ENCODE measurements around the gene MPG.

The MPG gene

DNA sequence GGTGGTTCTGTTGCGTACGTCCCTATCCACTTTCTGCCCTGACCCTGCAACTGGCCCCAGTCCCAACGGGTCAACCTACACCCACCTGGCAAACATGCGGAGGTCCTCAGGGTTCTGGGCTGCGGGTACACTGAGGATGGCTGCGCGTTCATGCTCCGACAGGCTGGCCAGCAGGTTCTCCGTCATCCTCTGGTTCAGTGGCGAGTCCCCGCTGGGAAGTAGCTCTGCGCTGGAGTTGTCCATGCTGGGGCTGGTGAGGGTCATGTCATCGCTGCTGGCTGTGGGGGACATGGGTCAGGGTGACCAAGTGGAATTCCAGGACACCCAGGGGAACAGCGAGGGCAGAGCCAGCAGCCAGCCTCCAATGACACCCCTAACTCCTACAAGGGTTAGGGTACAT lies 10.6 kb downstream of the MPG start:
- no peak for DNase-seq (ENCODE audit: low read depth)
- no peak overlapping the region for H3K4me3 ChIP-seq (ENCODE audit: low read depth, low read length)
- TF ChIP-seq, protein P1, sequence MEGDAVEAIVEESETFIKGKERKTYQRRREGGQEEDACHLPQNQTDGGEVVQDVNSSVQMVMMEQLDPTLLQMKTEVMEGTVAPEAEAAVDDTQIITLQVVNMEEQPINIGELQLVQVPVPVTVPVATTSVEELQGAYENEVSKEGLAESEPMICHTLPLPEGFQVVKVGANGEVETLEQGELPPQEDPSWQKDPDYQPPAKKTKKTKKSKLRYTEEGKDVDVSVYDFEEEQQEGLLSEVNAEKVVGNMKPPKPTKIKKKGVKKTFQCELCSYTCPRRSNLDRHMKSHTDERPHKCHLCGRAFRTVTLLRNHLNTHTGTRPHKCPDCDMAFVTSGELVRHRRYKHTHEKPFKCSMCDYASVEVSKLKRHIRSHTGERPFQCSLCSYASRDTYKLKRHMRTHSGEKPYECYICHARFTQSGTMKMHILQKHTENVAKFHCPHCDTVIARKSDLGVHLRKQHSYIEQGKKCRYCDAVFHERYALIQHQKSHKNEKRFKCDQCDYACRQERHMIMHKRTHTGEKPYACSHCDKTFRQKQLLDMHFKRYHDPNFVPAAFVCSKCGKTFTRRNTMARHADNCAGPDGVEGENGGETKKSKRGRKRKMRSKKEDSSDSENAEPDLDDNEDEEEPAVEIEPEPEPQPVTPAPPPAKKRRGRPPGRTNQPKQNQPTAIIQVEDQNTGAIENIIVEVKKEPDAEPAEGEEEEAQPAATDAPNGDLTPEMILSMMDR (IDR thresholded peaks at IDR 0.05; ENCODE audit: control insufficient read depth, extremely low read depth, insufficient read depth): no peak

DNA sequence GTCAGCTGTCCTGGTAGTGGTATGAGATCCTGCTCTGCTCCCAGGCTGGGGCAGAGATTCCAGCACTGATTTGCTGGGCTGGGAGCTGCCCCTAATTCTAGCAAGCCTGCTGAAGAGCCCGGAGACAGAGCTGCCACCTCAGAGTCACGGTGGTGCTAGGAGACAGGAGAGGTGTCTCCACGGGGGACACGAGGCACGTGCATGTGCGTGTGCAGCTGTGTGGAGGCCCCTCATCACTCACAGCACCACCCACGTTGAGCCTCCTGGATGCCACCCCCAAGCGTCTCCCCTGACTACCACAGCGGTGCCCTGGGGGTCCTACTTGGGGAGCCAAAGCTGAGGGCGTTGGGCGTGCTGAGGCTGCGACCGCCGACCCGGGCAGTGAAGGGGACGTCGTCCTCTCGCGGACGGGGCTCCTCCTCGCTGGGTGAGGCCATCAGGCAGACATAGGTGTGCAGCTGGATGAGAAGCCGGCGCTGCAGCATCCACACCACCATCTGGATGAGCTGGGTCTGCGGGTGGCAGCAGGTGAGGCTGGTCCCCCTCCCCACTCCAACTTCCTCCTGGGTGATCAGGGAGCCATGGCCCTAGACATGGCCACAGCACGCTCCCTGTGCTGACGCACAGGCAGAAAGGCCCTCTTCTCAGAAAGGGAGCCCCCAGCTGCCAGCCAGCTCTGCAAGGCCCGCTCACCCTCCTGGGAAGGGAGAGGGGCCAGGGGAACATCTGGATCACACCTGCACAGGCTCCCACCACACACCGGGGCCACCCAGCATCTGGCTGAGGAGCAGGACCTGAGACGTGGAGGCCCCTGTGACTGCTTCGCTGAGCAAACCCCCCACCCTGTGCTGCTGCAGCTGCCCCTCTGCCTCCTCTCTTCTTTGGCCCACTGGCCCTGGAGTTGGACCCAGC lies 11.6 kb downstream of the MPG start:
- TF ChIP-seq, protein P1 (IDR thresholded peaks at IDR 0.05; ENCODE audit: control insufficient read depth, extremely low read depth, insufficient read depth): no peak
- no peak overlapping the region for H3K4me3 ChIP-seq (ENCODE audit: low read depth, low read length)

DNA sequence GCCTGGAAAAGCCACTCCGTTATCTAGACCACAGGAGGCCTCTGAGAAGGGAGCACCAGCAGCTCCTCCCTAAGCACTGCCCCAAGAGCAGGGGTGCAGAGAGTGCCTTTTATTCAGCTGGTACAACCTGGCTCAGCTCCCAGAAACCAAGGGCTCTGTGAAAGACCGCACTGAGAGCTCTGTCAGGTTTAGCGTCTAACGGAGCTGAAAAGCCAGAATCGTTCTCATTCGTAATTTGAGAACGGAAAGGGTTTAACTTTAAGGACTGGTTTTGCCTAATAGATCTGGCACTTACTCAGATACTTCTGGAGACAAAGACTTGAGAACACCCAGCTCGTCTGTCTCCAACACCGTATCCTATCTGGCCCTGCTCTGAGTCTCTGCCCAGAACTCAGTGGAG lies 13.5 kb downstream of the MPG start:
- TF ChIP-seq, protein P1 (IDR thresholded peaks at IDR 0.05; ENCODE audit: control insufficient read depth, extremely low read depth, insufficient read depth): no peak
- H3K4me3 ChIP-seq (ENCODE audit: low read depth, low read length): no peak overlapping the region
- DNase-seq (ENCODE audit: low read depth): no peak

More for the DNA sequence above, 11.6 kb downstream of the MPG start:
- no peak for DNase-seq (ENCODE audit: low read depth)

DNA sequence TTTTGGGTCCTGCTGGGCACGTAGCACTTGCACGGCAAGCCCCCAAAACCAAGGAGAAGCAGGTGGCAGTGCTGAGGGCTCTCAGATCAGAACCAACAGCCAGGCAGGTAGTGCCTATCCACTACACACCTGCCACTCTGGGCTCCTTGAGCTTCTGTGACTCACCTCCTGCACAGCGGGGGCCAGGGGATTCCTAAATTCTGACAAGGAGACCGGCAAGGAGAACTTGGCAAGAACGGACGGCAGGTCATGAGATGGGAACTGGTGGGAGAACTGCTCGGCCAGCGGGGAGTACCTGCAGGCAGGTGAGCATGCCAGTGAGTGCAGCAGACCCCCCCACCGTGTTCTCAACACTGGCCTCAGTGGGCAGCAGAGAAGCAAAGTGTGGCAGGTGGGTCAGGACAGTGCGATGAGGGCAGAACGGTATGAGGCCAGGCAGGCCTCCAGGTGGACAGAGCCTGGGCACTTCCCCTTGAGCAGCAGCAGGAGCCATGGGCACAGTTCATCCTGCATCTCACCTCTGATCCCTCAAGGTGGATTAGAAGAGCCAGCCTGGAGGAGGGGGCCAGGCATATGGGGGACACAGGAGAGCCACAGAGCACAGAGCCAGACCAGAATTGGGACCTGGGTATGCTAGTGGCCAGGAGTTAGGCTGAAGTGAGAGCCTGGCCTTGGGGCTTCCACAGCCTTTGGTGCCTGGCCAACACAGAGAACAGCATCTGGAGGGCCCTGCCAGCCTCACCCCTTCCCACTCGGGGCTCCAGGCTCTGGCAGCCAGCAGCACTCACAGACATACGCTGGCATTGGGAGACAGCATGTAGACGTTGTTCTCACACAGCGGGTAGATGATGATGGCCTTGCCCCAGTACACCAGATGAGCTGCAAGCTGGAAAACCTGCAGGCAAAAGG lies 14.7 kb downstream of the MPG start:
- TF ChIP-seq, protein P1 (IDR thresholded peaks at IDR 0.05; ENCODE audit: control insufficient read depth, extremely low read depth, insufficient read depth): no peak
- DNase-seq (ENCODE audit: low read depth): no peak
- no peak overlapping the region for H3K4me3 ChIP-seq (ENCODE audit: low read depth, low read length)

DNA sequence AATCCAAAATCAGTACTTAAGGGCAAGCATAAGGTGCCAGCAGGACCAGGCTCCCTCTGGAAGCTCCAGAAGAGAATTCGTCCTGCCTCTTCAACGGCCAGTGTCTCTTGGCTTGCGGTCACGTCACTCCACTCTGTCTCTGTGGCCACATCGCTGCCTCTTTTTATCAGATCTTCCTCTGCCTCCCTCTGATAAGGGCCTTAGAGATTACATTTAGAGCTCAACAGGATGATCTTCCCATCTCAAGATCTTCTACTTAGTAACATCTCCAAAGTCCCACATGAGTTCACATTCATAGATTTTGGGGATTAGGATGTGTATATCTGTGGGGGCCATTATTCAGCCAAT lies 16.9 kb downstream of the MPG start:
- DNase-seq (ENCODE audit: low read depth): no peak
- H3K4me3 ChIP-seq (ENCODE audit: low read depth, low read length): no peak overlapping the region
- TF ChIP-seq, protein P1 (IDR thresholded peaks at IDR 0.05; ENCODE audit: control insufficient read depth, extremely low read depth, insufficient read depth): no peak

DNA sequence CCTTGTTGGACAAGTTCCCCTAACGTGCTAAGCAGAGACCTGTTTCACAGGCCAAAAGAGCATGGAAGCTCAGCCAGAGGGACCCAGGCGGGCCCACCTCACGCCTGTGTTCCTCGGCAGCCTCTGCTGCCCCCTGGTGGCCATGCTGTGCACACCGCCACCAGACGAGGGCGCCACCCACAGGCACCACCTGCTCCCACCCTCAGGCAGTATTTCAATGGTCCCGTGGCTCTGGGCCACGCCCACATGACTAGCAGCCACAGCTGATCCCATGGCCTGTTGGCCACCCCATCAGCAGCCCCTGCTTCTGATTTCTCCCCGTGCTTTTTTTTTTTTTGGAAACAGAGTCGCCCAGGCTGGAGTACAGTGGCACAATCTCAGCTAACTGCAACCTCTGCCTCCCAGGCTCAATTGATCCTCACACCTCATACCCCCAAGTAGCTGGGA lies 18.9 kb downstream of the MPG start:
- H3K4me3 ChIP-seq (ENCODE audit: low read depth, low read length): no peak overlapping the region
- peak; percentile 27 for DNase-seq (ENCODE audit: low read depth)
- TF ChIP-seq, protein P1 (IDR thresholded peaks at IDR 0.05; ENCODE audit: control insufficient read depth, extremely low read depth, insufficient read depth): peak; percentile 100
